NCI-H524 (cell line): ENCODE data around the gene PLXND1.

Experiments used
- DNase-seq, 2 experiments: peaks; one replicate each; lab custom pipeline; 2025; lab: John Stamatoyannopoulos, UW

PLXND1 gene

GRCh38 chr3:129563332-129563731 is 43.1 kb downstream of the PLXND1 start:
- DNase-seq, result no peak

GRCh38 chr3:129562803-129563202 is 43.7 kb downstream of the PLXND1 start:
- DNase-seq, result no peak

GRCh38 chr3:129561619-129562248 is 44.7 kb downstream of the PLXND1 start:
- no peak for DNase-seq

DNA sequence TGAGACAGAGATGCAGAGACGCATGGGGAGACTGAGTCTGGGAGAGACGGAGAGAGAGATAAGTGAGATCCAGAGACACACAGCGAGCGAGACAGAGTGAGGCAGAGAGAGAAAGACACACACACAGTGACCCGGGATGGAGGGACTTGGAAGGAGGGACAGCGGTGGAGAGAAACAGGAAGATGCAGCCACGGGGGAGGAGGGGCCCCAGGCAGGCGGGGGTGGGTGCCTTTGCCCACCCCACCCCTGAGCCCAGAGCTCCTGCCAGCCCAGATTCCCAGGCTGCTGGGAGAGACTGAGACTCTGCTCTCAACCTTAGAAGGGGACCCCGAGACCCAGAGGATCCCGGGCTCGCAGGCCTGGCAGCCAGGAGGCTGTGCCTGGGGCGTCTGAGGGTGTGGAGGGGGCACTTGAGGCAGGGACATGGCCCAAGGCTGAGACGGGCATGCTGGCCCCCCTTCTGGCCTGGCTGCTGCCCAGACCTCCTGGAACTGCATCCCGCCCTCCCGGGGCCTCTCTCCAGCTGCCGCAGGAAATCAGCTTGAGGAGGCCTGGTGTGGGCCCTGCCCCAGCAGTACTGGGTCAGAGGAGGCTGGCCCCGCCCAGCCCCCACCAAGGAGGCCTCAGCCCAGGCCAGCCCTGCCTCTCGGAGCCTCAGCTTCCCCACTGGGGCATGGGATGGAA is 45.4 kb downstream of the PLXND1 start:
- DNase-seq, result peak; percentile 33 to 69

- DNase-seq, result peak in 1 of 2 experiments; percentile 15
Measured at GRCh38 chr3:129560269-129560787, 46.1 kb downstream of the PLXND1 start.

DNA sequence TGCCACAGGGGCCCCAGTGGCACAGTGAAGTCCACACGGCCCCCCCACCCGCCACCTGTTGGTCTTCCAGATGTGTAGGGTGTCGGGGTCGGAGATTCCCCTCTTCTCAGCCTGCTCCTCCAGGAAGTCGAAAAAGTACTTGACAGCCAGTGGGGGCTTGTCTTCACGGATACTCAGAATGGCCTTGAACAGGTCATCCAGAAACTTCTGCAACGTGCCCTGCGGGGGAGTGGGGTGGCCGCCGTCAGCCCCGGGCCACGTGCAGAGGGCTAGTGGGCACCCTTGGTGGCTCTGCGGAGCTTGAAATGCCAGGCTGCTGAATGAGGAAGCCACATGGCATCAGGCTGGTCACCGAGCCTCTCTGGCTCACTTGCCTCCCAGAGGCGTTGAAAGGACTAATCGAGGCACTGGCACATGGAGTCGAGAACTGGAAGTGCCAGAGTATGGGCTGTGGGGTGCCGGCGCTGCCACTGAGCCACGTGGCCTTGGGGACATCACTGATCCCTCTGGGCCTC is 46.9 kb downstream of the PLXND1 start:
- DNase-seq, result no peak

GRCh38 chr3:129558772-129559564 is 47.5 kb downstream of the PLXND1 start:
- no peak for DNase-seq

GRCh38 chr3:129558081-129558771 is 48.2 kb downstream of the PLXND1 start:
- no peak for DNase-seq

GRCh38 chr3:129557548-129557894 is 49.0 kb downstream of the PLXND1 start:
- DNase-seq, result no peak

GRCh38 chr3:129556890-129557547 is 49.5 kb downstream of the PLXND1 start:
- no peak for DNase-seq

GRCh38 chr3:129556358-129556695 is 50.1 kb downstream of the PLXND1 start:
- no peak for DNase-seq

GRCh38 chr3:129555616-129556357 is 50.7 kb downstream of the PLXND1 start:
- DNase-seq, result no peak

DNA sequence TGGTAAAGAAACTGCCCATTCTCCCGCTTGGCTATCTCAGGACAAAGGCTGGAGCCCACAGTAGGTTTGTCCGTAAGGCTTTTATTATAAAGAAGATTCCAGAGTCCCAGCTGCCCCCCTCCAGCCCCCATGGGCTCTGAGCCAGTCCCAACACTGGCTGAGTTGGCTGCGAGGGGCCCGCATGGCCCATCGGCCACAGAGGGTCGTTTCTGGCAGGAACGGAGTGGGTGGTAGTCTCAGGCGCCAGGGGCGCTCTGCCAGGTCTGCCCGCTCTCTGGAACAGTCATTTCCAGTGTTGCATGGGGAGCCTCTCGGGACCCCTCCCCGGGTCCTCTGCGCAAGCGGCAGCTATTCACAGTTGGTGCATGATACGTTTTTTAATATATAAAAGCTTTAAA is 51.3 kb downstream of the PLXND1 start:
- no peak for DNase-seq

DNA sequence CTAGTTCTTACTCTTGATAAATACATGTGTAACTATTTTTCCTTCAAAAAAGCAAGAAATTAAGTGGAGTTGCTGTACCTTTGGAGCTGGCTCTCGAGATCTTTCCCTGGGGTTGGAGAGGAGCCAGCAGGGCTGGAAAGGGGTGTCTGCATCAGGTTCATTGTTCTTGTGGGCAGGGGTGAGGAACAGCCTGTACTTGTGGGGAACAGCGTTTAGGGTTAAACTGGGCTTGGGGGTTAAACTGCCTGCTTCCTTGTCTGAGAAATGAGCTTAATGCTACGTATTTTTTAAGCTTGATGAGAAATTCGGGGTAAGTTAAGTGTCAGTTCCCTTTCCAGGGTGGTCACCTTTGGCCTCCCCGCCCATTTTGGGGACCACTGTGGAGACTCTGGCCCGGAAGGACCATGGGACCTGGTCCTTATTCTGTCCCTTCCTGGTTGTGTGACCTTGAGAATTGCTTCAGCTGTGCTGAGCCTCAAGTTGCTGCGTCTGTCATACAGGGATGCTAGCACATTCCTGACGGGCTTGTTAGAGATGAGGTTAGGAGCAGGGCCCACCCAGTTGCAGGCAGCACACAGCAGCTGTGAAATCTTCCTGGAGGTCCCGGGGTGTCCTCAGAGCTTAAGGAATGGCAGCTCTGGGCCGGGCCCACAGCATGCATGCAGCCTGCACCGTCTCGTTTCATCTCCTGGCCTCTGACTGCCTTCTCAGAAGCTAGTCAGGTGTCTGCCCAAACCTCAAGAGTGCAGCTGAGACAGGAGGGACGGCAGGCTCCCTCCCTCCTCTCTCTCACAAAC is 51.9 kb downstream of the PLXND1 start:
- no peak for DNase-seq

GRCh38 chr3:129553719-129554118 is 52.8 kb downstream of the PLXND1 start:
- peak in 1 of 2 experiments; percentile 42 for DNase-seq

DNA sequence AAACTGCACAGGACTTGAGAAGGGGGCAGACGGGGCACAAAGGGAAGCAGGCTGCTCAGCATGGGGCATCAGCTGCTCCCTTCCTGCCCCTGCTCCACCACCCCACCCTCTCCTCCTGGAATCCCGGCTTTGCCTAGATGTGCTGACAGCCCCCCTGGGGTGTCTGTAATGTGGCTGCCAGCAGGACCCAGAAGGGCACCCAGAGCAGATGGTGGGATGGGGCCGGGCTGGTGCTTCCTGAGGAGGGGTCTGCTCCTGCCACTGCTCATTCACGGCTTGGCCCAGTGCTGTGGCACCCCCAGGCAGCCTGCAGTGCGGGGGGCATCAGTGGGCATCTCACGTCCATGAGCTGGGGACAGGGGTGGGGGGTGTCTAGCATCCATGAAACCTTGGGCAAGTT is 53.3 kb downstream of the PLXND1 start:
- DNase-seq, result peak in 1 of 2 experiments; percentile 49

- no peak for DNase-seq
Measured at GRCh38 chr3:129552287-129553050, 54.0 kb downstream of the PLXND1 start.

DNA sequence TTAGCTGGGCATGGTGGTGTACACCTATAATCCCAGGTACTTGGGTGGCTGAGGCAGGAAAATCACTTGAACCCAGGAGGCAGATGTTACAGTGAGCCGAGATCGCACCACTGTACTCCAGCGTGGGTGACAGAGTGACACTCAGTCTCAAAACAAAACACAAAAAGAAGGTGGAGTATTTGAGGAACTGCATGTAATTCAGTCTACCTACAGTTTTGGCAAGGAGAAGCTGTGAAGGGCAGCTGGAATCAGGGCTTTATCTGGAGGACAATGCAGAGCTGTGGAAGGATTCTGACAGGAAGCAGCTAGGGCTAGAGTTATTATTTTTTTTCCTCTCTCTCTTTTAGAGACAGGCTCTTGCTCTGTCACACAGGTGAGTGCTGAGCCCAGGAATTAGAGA is 56.7 kb downstream of the PLXND1 start:
- no peak for DNase-seq
